Prostate gland (tissue), 2 donors: ENCODE data around the gene ARRDC5.
"Not testable (repeated sequence)": the region's sequence is repeated elsewhere in the genome, so short reads cannot be mapped to it uniquely, and the experiment has no call there.

Experiments
- POLR2A ChIP-seq: fragments of 450-650 bp; IDR thresholded peaks from one replicate; pipeline ENCODE4 v1.6.1; 2016; ENCODE audit warnings: antibody characterized with exemption, mild to moderate bottlenecking
- POLR2AphosphoS5 ChIP-seq: sonication (generic); formaldehyde crosslinking; IDR thresholded peaks from one replicate; pipeline ENCODE4 v1.6.1; 2017; ENCODE audit warnings: antibody characterized with exemption
- TF ChIP-seq, protein P1 (sequence below), 4 experiments: fragments of 200-600 bp in 2 of 4; fragments of 450-650 bp in 2 of 4; sonication (generic) in 2 of 4; IDR thresholded peaks; 1 replicate in 3 of 4; 2 replicates in 1 of 4; pipeline ENCODE4 v1.5.1; 2016 to 2019; ENCODE audit warnings: antibody characterized with exemption in 4 of 4, mild to moderate bottlenecking in 2 of 4, moderate library complexity in 2 of 4

DNA sequence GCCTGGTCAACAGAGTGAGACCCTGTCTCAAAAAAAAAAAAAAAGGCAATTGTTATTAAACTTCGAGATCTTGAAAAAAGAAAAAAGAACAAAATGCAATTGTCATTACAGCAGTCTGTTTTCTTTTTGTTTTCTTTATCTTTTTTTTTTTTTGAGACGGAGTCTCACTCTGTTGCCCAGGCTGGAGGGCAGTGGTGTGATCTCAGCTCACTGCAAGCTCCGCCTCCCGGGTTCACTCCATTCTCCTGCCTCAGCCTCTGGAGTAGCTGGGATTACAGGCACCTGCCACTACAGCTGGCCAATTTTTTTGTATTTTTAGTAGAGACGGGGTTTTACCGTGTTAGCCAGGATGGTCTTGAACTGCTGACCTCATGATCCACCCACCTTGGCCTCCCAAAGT lies 19.8 kb downstream of the ARRDC5 start:
- TF ChIP-seq POLR2AphosphoS5, POLR2A: not testable (repeated sequence)
- TF ChIP-seq, protein P1, sequence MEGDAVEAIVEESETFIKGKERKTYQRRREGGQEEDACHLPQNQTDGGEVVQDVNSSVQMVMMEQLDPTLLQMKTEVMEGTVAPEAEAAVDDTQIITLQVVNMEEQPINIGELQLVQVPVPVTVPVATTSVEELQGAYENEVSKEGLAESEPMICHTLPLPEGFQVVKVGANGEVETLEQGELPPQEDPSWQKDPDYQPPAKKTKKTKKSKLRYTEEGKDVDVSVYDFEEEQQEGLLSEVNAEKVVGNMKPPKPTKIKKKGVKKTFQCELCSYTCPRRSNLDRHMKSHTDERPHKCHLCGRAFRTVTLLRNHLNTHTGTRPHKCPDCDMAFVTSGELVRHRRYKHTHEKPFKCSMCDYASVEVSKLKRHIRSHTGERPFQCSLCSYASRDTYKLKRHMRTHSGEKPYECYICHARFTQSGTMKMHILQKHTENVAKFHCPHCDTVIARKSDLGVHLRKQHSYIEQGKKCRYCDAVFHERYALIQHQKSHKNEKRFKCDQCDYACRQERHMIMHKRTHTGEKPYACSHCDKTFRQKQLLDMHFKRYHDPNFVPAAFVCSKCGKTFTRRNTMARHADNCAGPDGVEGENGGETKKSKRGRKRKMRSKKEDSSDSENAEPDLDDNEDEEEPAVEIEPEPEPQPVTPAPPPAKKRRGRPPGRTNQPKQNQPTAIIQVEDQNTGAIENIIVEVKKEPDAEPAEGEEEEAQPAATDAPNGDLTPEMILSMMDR (IDR thresholded peaks at IDR 0.05), result not testable (repeated sequence)
